Measurements from ENCODE around the gene NDUFB1.

The NDUFB1 gene

GRCh38 chr14:92121670-92122350, at the start of gene NDUFB1, which contains the start of gene CPSF2:
NDUFB1 (minus strand) TSS chr14:92121706; CDS start chr14:92117637, 4,069 bp downstream.
CPSF2 (plus strand) TSS chr14:92121969; CDS start chr14:92130985, 9,016 bp downstream.
- peak; percentile 75 for DNase-seq (ENCODE audit: low spot score)

- DNase-seq (ENCODE audit: low spot score) = no peak
Observed at GRCh38 chr14:92164958-92165357, 43.5 kb upstream of the NDUFB1 start.

GRCh38 chr14:92161521-92161920, 40.0 kb upstream of the NDUFB1 start:
- DNase-seq (ENCODE audit: low spot score) = no peak

GRCh38 chr14:92160619-92161018, 39.1 kb upstream of the NDUFB1 start:
- DNase-seq (ENCODE audit: low spot score) = no peak

GRCh38 chr14:92154283-92154942, 32.9 kb upstream of the NDUFB1 start:
- no peak for DNase-seq (ENCODE audit: low spot score)

- DNase-seq (ENCODE audit: low spot score) = no peak
Observed at GRCh38 chr14:92153581-92153980, 32.1 kb upstream of the NDUFB1 start.

- no peak for DNase-seq (ENCODE audit: low spot score)
Observed at GRCh38 chr14:92144708-92145107, 23.2 kb upstream of the NDUFB1 start.

- DNase-seq (ENCODE audit: low spot score) = no peak
Observed at GRCh38 chr14:92143962-92144361, 22.5 kb upstream of the NDUFB1 start.

GRCh38 chr14:92143309-92143708, 21.8 kb upstream of the NDUFB1 start:
- DNase-seq (ENCODE audit: low spot score) = no peak

GRCh38 chr14:92135269-92135668, 13.8 kb upstream of the NDUFB1 start:
- no peak for DNase-seq (ENCODE audit: low spot score)

- DNase-seq (ENCODE audit: low spot score) = no peak
Observed at GRCh38 chr14:92134456-92134855, 12.9 kb upstream of the NDUFB1 start.

GRCh38 chr14:92122761-92123160, 1.3 kb upstream of the NDUFB1 start:
- DNase-seq (ENCODE audit: low spot score) = no peak

- no peak for DNase-seq (ENCODE audit: low spot score)
Observed at GRCh38 chr14:92122351-92122677, 808 bp upstream of the NDUFB1 start.

GRCh38 chr14:92121207-92121669, 268 bp downstream of the NDUFB1 start:
- DNase-seq (ENCODE audit: low spot score) = no peak

- no peak for DNase-seq (ENCODE audit: low spot score)
Observed at GRCh38 chr14:92109490-92109889, 12.0 kb downstream of the NDUFB1 start.

GRCh38 chr14:92108345-92109254, 12.9 kb downstream of the NDUFB1 start:
- no peak for DNase-seq (ENCODE audit: low spot score)

GRCh38 chr14:92106143-92106926, 15.2 kb downstream of the NDUFB1 start, which contains the start of gene ATXN3:
ATXN3 (minus strand) TSS chr14:92106582; CDS start chr14:92106552, 30 bp downstream.
- DNase-seq (ENCODE audit: low spot score) = peak; percentile 97

GRCh38 chr14:92105893-92106142, 15.7 kb downstream of the NDUFB1 start:
- no peak for DNase-seq (ENCODE audit: low spot score)

GRCh38 chr14:92105073-92105892, 16.2 kb downstream of the NDUFB1 start:
- DNase-seq (ENCODE audit: low spot score) = no peak

GRCh38 chr14:92103363-92103989, 18.0 kb downstream of the NDUFB1 start:
- no peak for DNase-seq (ENCODE audit: low spot score)

- no peak for DNase-seq (ENCODE audit: low spot score)
Observed at GRCh38 chr14:92099802-92100201, 21.7 kb downstream of the NDUFB1 start.

All from CD4-positive, alpha-beta T cell treated with Interleukin-6 at 100 ng/mL for 8 hours (primary cell).